KOPT-K1 (cell line): ENCODE measurements around the gene PDSS2.
"Not testable (repeated sequence)": the region's sequence is repeated elsewhere in the genome, so short reads cannot be mapped to it uniquely, and the experiment has no call there.

ENCODE experiments used
- H3K27ac ChIP-seq: fragments of 200-600 bp; sonication (generic); 2 replicates; pipeline ENCODE4 v1.5.1; 2016; ENCODE audit warnings: antibody characterized with exemption, mild to moderate bottlenecking, low read depth, low read length; ENCODE audit not compliant: poor library complexity, severe bottlenecking
- H3K36me3 ChIP-seq: fragments of 200-600 bp; sonication (generic); 2 replicates; pipeline ENCODE4 v1.5.1; 2017; ENCODE audit warnings: antibody characterized with exemption, mild to moderate bottlenecking, low read length, moderate library complexity; ENCODE audit not compliant: insufficient read depth
- H3K9me3 ChIP-seq: fragments of 200-600 bp; sonication (generic); 2 replicates; pipeline ENCODE4 v1.5.1; 2017; ENCODE audit warnings: antibody characterized with exemption, low read length, mild to moderate bottlenecking; ENCODE audit not compliant: insufficient read depth, poor library complexity, severe bottlenecking

Gene PDSS2

GRCh38 chr6:107443608-107444267 lies 15.6 kb downstream of the PDSS2 start:
- H3K36me3 ChIP-seq, result peaks cover 5% of the 10 kb centered on the region; the same call in 1 of the 2 replicates

DNA sequence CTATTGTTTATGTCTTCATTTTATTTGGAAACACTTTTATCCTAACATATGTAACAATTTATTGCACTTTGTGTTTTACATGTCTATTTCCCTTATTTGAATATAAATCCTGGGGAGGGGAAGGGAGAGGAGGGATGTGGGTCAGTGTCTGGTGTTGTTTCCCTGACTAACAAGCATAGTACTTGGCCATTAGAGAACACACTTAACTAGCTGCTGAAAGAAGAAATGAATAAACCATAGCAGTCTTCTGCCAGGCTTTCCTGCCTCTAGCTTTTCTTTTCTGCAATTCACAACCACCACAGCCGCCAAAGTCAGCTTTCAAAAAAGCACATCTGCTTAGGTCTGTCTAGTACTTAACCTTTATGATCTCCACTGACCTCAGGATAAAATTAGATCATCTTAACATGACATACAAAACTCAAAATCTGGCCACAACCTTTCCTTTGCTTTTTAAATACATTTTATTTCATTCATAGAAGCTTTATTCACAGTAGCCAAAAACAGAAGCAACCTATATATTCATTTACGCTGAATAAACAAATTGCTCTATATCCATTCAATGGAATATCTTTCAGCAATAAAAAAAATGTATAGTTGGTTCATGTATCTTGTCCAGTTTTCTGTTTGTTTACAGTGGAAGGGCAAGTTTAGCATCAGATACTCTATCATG lies 16.3 kb downstream of the PDSS2 start:
- Histone ChIP-seq H3K36me3 (peaks cover 5% of the 10 kb centered on the region; the same call in 1 of the 2 replicates), H3K27ac (no peak overlapping the region)

More at GRCh38 chr6:107443608-107444267, 15.6 kb downstream of the PDSS2 start:
- H3K9me3 ChIP-seq, result peaks cover 33% of the 10 kb centered on the region
- H3K27ac ChIP-seq, result no peak overlapping the region

DNA sequence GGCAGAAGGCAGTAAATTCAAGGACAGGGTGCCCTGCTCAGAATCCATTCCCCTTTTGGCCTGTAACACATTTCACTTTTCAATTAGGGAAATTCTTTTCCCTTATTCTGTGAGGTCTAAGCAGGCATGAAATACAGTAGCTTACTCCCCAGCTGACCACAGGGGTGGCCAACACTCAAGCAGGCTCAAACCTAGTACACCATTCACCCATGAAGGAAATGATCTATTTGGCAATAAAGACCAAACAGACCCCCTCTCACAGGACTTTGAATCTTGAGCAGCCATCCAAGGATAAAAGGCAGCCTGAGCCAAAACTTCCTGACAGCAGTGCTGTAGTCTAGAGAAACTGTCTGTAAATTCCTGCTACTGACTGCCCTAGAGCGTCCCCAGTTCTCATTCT lies 17.7 kb downstream of the PDSS2 start:
- peaks cover 5% of the 10 kb centered on the region; the same call in 1 of the 2 replicates for H3K36me3 ChIP-seq
- no peak overlapping the region for H3K27ac ChIP-seq
- peaks cover 12% of the 10 kb centered on the region for H3K9me3 ChIP-seq

More for the DNA sequence above, 16.3 kb downstream of the PDSS2 start:
- H3K9me3 ChIP-seq, result peaks cover 26% of the 10 kb centered on the region

- Histone ChIP-seq H3K9me3 (peaks cover 6% of the 10 kb centered on the region), H3K27ac (no peak overlapping the region), H3K36me3 (peaks cover 5% of the 10 kb centered on the region; the same call in 1 of the 2 replicates)
These were observed 18.4 kb downstream of the PDSS2 start for GRCh38 chr6:107440936-107441335.

DNA sequence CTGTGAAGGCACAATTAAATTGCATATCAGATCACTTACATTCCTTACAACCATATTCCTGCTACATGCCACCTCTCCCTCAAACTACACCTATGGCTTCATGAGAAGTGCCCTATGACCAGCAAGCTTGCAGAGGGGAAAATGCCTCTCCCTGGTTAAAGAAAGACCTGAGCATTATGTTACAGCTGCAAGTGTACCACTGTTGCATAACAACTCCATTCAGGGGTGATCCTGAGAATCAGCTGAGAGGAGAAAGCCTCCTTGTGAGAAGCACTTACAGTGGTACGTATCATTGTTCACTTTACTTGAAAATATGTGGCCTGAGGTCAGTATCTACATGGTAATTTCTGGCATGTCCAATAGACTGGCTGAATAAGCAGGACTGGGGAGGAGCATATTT lies 20.0 kb downstream of the PDSS2 start:
- Histone ChIP-seq H3K27ac (no peak overlapping the region), H3K9me3 (no peaks in the 10 kb centered on the region), H3K36me3 (no peaks in the 10 kb centered on the region)

GRCh38 chr6:107437691-107438090 lies 21.7 kb downstream of the PDSS2 start:
- H3K9me3 ChIP-seq, result no peaks in the 10 kb centered on the region
- H3K27ac ChIP-seq, result no peak overlapping the region
- no peaks in the 10 kb centered on the region for H3K36me3 ChIP-seq

DNA sequence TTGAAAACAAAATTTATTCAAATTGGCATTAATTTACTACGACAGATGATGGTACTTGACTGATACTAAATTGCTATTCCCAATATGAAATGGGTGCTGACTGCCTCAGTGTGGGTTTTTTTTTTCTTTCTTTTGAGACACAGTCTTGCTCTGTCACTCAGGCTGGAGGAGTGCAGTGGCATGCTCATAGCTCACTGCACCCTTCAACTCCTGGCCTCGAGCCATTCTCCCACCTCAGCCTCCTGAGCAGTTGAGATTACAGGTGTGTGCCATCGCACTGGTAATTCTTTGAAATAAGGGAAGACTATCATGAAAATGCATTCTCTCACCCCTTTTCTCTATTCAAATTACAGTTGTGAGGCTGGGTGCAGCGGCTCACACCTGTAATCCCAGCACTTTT lies 22.5 kb downstream of the PDSS2 start:
- H3K9me3 ChIP-seq, result no peaks in the 10 kb centered on the region
- H3K36me3 ChIP-seq, result no peaks in the 10 kb centered on the region
- no peak overlapping the region for H3K27ac ChIP-seq

DNA sequence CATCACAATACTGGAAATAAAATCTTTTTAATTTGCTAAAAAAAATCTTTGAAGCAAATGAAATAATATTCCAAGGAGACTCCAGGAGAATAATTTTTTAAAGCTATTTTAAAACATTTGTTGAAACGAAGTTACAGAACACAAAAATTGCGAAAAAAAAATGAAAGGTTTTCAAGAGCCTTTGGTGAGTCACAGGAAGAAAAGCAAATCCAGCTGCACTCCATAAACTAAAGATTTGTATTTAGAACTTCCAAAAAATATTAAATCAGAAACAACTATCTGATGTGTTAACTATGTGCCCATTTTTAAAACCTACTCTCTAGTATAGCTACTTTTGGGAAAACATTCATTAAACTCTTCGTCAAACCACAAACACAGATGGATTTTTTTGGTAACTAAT lies 23.6 kb downstream of the PDSS2 start:
- no peaks in the 10 kb centered on the region for H3K9me3 ChIP-seq
- no peaks in the 10 kb centered on the region for H3K36me3 ChIP-seq
- no peak overlapping the region for H3K27ac ChIP-seq

GRCh38 chr6:107434812-107435211 lies 24.6 kb downstream of the PDSS2 start:
- Histone ChIP-seq H3K27ac (no peak overlapping the region), H3K9me3 (no peaks in the 10 kb centered on the region), H3K36me3 (no peaks in the 10 kb centered on the region)

DNA sequence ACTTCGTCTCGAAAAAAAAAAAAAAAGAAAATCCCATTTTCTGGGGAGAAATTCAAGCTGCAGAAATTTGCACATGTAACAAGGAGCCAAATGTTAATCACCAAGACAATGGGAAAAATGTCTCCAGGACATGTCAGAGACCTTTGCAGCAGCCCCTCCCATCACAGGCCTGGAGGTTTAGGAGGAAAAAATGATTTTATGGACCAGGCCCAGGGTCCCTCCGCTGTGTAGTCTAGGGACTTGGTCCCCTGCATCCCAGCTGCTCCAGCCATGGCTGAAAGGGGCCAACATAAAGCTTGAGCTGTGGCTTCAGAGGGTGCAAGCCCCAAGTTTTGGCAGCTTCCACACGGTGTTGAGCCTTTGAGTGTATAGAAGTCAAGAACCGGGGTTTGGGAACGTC lies 33.4 kb downstream of the PDSS2 start:
- peaks cover 35% of the 10 kb centered on the region for H3K9me3 ChIP-seq
- H3K36me3 ChIP-seq, H3K27ac ChIP-seq: not testable (repeated sequence)

GRCh38 chr6:107423474-107423990 lies 35.8 kb downstream of the PDSS2 start:
- no peak overlapping the region for H3K27ac ChIP-seq
- no peaks in the 10 kb centered on the region for H3K36me3 ChIP-seq
- H3K9me3 ChIP-seq, result peaks cover 35% of the 10 kb centered on the region

- H3K27ac ChIP-seq, result no peak overlapping the region
These were observed 37.6 kb downstream of the PDSS2 start for GRCh38 chr6:107421696-107422256.

DNA sequence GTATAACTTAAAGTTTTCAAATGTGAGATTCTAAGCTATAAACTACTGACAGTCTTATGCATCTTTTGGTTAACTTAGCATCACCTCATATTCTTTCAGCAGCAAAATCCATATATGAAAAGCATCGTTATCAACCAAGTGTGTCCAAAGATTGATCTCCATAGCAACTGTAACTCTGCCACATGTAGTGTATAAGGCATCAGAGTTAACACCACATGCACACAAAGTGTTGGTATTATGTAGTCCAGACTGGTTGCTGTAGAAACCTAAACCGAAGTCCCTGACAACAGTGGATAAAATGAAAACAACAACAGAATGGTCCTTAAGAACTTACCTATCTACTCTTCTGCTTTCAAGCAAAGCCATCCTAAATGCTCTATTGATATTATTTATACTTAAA lies 39.6 kb downstream of the PDSS2 start:
- no peaks in the 10 kb centered on the region for H3K36me3 ChIP-seq
- H3K27ac ChIP-seq, result no peak overlapping the region
- H3K9me3 ChIP-seq, result peaks cover 7% of the 10 kb centered on the region

More at GRCh38 chr6:107421696-107422256, 37.6 kb downstream of the PDSS2 start:
- Histone ChIP-seq H3K9me3 (peaks cover 25% of the 10 kb centered on the region), H3K36me3 (no peaks in the 10 kb centered on the region)

DNA sequence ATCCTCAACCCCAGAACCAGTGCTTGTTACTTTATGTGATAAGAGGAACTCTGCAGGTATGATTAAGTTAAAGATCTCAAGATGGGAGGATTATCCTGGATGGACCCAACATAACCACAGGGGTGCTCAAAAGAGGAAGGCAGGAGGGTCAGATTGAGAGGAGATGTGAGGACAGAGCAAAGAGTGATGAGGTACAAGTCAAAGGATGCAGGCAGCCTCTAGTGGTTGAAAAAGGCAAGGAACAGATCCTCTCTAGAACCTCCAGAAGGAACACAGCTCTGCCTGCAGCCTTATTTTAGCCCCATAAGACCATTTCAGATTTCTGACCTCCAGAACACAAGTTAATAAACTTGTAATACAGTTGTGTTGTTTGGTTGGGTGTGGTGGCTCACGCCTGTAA lies 41.2 kb downstream of the PDSS2 start:
- H3K27ac ChIP-seq, result no peak overlapping the region
- no peaks in the 10 kb centered on the region for H3K36me3 ChIP-seq
- no peaks in the 10 kb centered on the region for H3K9me3 ChIP-seq

GRCh38 chr6:107416145-107416544 lies 43.2 kb downstream of the PDSS2 start:
- Histone ChIP-seq H3K36me3 (no peaks in the 10 kb centered on the region), H3K27ac (no peak overlapping the region), H3K9me3 (no peaks in the 10 kb centered on the region)
